NCI-H146 treated with DMSO at 0.1 percent for 48 hours (cell line): ENCODE measurements around the gene POLR2J2.
"Not testable (repeated sequence)": the region's sequence is repeated elsewhere in the genome, so short reads cannot be mapped to it uniquely, and the experiment has no call there.

ENCODE experiments used
- DNase-seq: peaks from one replicate; lab custom pipeline; 2025; ENCODE audit not compliant: unreplicated experiment; lab: John Stamatoyannopoulos, UW

POLR2J2 gene

GRCh38 chr7:102673447-102674067 is 2.1 kb upstream of the POLR2J2 start:
- not testable (repeated sequence) for DNase-seq

DNA sequence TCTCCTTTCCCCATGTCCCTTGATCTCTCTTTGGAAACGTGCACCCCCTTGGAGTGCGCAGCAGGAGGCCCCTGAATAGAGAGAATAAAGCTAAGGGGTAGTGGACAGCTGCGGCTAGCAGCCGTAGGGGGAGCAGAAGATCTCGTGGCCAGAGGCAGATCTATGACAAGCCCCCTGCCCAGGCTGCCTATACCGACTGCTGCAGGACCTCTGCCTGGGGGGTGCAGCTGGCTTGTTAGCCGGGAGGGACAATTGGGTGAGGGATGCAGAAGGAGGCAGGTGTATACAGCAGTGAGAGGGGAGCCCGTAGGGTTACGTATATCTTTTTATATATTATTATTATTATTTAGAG is 469 bp upstream of the POLR2J2 start:
- DNase-seq, result not testable (repeated sequence)

GRCh38 chr7:102667523-102667922 is 3.9 kb downstream of the POLR2J2 start:
- not testable (repeated sequence) for DNase-seq

- not testable (repeated sequence) for DNase-seq
These were observed 4.6 kb downstream of the POLR2J2 start for GRCh38 chr7:102666850-102667249.

- not testable (repeated sequence) for DNase-seq
These were observed 6.7 kb downstream of the POLR2J2 start for GRCh38 chr7:102664765-102665164.

DNA sequence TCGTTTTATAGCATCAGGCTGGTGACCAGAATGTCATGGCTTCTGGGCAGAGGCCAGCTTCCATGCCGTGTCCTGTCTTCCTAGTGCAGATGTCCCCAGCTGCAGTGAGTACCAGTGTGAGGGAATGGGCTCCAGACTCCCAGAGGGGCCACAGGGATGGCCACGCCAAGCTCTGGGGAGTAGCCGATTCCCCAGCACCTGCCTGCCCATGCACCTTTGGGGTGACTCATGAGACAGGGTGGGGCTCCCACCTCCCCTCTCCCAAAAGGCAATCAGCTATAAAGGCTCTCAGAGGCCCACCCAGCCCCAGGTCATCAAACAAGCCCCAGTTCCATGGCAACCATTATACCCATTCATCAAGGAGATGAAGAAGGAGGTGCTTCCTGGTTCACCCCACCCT is 21.5 kb downstream of the POLR2J2 start, which contains the start of gene SPDYE2B:
SPDYE2B (plus strand) TSS at position 396 of the 400 bp plus-strand sequence. CDS start 2,030 bp downstream, outside the sequence.
- not testable (repeated sequence) for DNase-seq

DNA sequence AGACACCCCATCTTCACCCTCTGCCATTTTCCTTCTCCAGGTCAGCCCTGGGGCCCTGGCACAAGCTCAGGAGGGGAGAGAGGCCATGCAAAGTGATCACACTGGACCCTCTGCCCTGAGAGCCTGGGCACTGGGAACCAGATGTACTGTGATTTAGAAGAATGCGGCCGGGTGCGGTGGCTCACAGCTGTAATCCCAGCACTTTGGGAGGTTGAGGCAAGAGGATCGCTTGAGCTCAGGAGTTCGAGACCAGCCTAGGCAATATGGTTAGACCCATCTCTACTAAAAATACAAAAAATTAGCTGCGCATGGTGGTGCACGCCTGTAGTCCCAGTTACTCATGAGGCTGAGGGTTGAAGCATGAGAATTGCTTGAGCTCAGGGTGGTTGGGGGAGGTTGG is 23.6 kb downstream of the POLR2J2 start:
- not testable (repeated sequence) for DNase-seq

GRCh38 chr7:102643404-102643803 is 28.1 kb downstream of the POLR2J2 start:
- DNase-seq, result not testable (repeated sequence)

GRCh38 chr7:102642691-102643090 is 28.8 kb downstream of the POLR2J2 start, which contains the start of gene UPK3BL1:
UPK3BL1 (minus strand) TSS chr7:102642791; CDS start chr7:102642741, 50 bp downstream.
- not testable (repeated sequence) for DNase-seq

- not testable (repeated sequence) for DNase-seq
These were observed 32.6 kb downstream of the POLR2J2 start for GRCh38 chr7:102638848-102639247.

GRCh38 chr7:102636956-102637355 is 34.5 kb downstream of the POLR2J2 start:
- not testable (repeated sequence) for DNase-seq

- not testable (repeated sequence) for DNase-seq
These were observed 36.1 kb downstream of the POLR2J2 start for GRCh38 chr7:102635354-102635753.

DNA sequence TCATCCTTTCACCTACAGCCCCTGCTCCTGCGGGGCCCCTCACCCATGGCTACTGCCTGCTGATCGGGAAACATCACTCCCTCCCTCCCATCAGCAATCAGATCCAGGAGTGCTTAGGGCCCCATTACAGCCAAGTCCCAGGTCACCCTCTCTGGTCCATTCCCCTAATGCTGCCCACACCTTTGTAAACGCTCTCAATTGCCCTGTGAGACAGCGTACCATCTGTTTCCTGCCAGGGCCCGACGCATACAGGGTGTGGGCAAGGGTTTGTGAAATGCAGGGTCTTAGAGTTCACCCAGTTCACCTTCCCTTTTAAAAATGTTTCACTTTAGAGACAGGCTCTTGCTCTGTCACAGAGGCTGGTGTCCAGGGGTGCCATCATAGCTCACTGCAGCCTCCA is 37.2 kb downstream of the POLR2J2 start:
- DNase-seq, result not testable (repeated sequence)

DNA sequence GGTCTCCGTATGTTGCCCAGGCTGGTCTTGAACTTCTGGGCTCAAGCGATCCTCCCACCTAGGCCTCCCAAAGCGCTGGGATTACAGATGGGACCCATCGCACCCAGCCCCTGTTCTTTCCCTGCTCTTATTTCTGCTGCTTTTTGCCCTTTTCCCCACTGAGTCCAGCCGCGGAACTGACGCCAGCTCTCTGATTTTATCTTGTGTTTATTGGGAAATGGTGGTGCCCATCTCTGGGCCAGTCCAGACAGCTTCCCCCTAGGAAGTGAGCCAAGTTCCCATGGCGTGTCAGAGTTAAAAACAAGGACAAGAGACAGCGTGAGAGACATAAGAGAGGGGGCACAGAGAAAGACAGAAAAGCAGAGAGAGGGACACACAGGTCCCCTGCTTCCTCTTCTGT is 40.8 kb downstream of the POLR2J2 start:
- DNase-seq, result not testable (repeated sequence)

- not testable (repeated sequence) for DNase-seq
These were observed 44.1 kb downstream of the POLR2J2 start for GRCh38 chr7:102627271-102627904.

- DNase-seq, result not testable (repeated sequence)
These were observed 53.3 kb downstream of the POLR2J2 start for GRCh38 chr7:102618122-102618521.

- DNase-seq, result not testable (repeated sequence)
These were observed 54.8 kb downstream of the POLR2J2 start, which contains the start of gene RASA4 for GRCh38 chr7:102616507-102617125. RASA4 (minus strand) TSS chr7:102616756; CDS start chr7:102616689, 67 bp downstream.
